ENCODE measurements around the gene SLC2A2. TPM values are rescaled to one million over a fixed set of nuclear protein-coding genes. Genes with fewer than 3 reads are reported as not detected.

Gene SLC2A2
- total RNA-seq (2014; rRNA removed; shearing (Covaris generic)): not detected in 2 replicates

DNA sequence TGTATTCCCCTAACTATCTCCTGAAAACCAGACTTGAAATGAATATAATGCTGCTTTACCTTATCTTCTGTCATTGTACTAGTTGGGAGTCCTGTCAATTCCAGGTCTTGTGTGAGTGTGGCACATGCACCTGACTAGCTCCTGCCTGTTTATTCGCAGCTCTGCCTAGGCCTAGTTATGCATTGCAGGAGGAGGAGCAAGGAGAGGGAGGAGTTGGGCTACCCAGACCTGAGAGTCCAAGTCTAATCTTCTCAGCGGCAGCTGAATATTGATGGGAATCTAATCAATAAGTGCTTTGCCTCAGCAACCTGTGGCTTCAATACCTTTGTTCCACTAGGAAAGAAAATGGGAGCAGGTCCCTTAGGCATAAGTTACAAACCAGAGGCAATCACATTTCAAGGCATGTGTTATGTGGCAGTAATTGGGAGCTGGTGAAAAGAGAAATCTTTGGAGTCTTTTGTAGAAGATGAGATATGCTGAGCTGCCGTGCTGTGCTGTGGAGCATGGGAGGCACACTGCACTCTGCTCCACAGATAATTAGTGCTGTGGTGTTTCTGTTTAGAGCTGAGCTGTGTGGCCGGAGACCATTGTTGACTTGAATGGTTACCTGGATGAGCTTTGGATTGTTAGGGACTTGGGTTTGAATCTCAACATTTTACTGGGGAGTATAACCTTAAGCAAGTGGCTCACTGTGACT lies at the start of gene SLC2A2:
Gene SLC2A2, minus strand, starts transcription at position 124 of the 697 bp plus-strand sequence. Its CDS starts 50 bp downstream, at position 74.
- H3K4me3 ChIP-seq (ENCODE audit: insufficient read depth, low read depth, low read length): no peak within 1 kb of the TSS
- DNase-seq: no peak
- peaks cover 2% of the 10 kb centered on the region; the same call in 1 of the 2 replicates for H3K27me3 ChIP-seq (ENCODE audit: control insufficient read depth, insufficient read depth, low read length)
- H3K36me3 ChIP-seq (replicated peaks; ENCODE audit: control insufficient read depth, insufficient read depth, low read length): no peaks in the 10 kb centered on the region

DNA sequence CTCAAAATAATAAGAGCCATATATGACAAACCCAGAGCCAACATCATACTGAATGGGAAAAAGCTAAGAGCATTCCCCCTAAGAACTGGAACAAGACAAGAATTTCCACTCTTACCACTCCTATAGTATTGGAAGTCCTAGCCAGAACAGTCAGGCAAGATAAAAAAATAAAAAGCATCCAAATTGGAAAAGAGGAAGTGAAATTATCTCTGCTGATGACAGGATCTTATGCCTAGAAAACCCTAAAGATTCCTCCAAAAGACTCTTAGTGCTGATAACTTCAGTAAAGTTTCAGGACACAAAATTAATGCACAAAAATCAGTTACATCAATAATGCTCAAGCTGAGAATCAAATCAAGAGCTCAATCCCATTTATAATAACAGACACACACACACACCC lies 45.9 kb upstream of the SLC2A2 start:
- no peak overlapping the region for H3K4me3 ChIP-seq (ENCODE audit: insufficient read depth, low read depth, low read length)
- H3K36me3 ChIP-seq (replicated peaks; ENCODE audit: control insufficient read depth, insufficient read depth, low read length): no peaks in the 10 kb centered on the region
- DNase-seq: no peak
- H3K27me3 ChIP-seq (ENCODE audit: control insufficient read depth, insufficient read depth, low read length): no peaks in the 10 kb centered on the region

DNA sequence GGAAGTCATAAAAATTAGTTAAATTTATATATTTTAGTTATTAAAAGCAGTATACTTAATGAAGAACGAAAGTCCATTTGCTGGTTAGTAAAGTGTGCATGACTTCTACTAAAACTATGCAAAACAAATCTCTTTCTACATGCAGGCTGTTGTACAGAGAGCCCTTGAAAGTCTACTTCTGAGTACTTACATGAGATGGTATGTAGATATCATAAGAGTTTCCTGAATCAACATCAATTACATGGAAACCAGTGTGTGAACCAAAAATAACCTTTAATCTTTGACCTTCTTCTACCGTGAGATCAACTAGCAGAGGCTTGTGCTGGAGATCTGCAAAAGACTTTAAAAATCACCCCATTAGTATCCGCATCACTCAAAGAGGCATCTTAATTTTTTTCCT lies 42.1 kb upstream of the SLC2A2 start:
- H3K27me3 ChIP-seq (ENCODE audit: control insufficient read depth, insufficient read depth, low read length): no peaks in the 10 kb centered on the region
- no peak overlapping the region for H3K4me3 ChIP-seq (ENCODE audit: insufficient read depth, low read depth, low read length)
- no peaks in the 10 kb centered on the region for H3K36me3 ChIP-seq (replicated peaks; ENCODE audit: control insufficient read depth, insufficient read depth, low read length)
- no peak for DNase-seq

DNA sequence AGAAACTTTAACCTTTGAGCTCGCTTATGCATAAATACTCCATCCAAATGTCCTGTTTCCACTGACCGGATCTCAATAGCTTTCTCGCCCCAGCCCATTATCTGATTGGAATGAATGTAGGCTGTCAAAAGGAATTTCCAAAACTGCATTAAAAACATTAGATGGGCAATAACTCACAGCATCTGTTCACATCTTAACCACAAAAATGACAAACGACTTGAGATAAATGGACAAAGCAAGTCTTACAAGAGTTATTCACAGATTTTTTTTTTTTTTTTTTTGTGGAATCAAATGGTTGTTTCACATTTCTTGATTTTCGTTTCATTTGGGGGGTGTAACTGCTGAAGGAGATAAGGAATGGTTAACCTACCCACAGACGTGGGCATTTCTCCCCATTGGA lies 39.7 kb upstream of the SLC2A2 start:
- H3K36me3 ChIP-seq (replicated peaks; ENCODE audit: control insufficient read depth, insufficient read depth, low read length): no peaks in the 10 kb centered on the region
- DNase-seq: no peak
- H3K27me3 ChIP-seq (ENCODE audit: control insufficient read depth, insufficient read depth, low read length): no peaks in the 10 kb centered on the region
- H3K4me3 ChIP-seq (ENCODE audit: insufficient read depth, low read depth, low read length): no peak overlapping the region

DNA sequence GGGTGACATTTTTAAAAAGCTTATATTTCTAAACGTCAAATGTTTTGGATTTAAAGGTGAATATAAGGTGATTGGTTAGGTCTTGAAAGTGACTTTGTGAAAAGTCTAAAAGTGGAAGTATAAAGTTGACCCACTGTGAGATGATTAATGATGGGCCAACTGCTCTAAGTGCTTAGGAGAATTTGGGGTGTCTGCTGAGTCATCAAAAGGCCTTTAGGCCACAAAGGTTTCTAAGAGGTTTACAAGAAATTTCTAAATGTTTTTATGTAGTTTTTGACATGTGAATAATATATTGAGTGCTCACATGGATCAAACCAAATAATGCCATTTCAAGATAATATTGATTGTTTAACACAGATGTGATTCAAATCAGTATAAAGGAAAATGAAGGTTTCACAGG lies 39.2 kb upstream of the SLC2A2 start:
- no peaks in the 10 kb centered on the region for H3K36me3 ChIP-seq (replicated peaks; ENCODE audit: control insufficient read depth, insufficient read depth, low read length)
- no peaks in the 10 kb centered on the region for H3K27me3 ChIP-seq (ENCODE audit: control insufficient read depth, insufficient read depth, low read length)
- no peak for DNase-seq
- H3K4me3 ChIP-seq (ENCODE audit: insufficient read depth, low read depth, low read length): no peak overlapping the region

DNA sequence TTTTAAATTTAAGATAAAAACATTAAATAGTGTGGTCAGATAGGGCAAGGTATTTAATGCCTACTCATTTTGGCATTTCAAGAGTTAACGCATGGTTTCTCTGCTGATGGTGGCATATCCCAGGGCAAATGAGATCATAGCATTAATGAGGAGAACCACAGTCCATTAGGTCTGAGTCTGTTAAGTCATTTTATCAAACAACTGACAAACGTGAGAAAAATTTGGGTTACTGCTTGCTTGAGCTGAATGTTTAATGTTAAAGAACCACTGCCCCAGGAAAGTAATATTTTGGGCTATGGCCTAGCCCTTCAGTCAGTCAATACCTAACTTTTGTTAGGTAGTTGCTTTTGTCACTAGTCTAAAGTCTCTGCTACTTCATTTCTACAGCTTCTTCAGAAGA lies 37.9 kb upstream of the SLC2A2 start:
- H3K27me3 ChIP-seq (ENCODE audit: control insufficient read depth, insufficient read depth, low read length): no peaks in the 10 kb centered on the region
- H3K36me3 ChIP-seq (replicated peaks; ENCODE audit: control insufficient read depth, insufficient read depth, low read length): no peaks in the 10 kb centered on the region
- DNase-seq: no peak
- H3K4me3 ChIP-seq (ENCODE audit: insufficient read depth, low read depth, low read length): no peak overlapping the region

DNA sequence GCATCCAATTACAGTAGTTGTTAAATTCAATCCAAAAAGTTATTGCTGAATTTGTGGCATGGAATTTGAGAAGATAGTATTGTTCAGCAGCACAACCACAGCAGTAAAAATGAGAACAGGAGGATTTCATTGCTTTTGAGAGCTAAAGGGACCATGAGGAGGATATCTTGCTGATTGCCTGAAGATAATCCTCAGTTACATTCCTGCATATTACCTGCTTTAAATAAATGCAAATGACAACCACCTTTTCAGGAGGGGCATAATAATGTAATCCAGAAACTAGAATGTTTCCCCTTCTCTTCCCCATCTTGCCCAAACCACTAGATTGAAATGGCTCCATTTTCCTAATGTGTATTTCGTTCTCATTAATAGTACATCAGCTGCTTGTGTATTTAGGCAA lies 35.2 kb upstream of the SLC2A2 start:
- Histone ChIP-seq H3K27me3 (ENCODE audit: control insufficient read depth, insufficient read depth, low read length) (no peaks in the 10 kb centered on the region), H3K36me3 (replicated peaks; ENCODE audit: control insufficient read depth, insufficient read depth, low read length) (no peaks in the 10 kb centered on the region), H3K4me3 (ENCODE audit: insufficient read depth, low read depth, low read length) (no peak overlapping the region)
- DNase-seq: no peak

DNA sequence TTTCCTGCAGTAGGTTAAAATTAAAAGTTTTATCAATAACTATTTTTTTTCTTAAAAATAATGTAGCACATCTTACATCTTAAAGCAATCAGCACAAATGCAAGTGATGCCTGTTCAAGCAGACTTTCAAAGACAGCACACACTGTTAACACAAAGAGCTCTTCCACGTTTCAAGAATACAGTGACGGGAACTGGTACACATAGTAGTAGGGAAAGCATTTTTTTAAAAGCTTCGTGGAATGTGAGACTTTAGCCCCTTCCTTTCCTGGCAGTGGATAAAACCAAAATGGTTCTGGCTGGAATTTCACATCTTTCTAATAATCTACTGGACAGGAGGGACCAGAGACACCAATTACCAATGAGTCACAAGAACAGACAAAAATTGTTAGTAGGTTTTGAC lies 33.5 kb upstream of the SLC2A2 start:
- H3K36me3 ChIP-seq (replicated peaks; ENCODE audit: control insufficient read depth, insufficient read depth, low read length): no peaks in the 10 kb centered on the region
- H3K27me3 ChIP-seq (ENCODE audit: control insufficient read depth, insufficient read depth, low read length): no peaks in the 10 kb centered on the region
- DNase-seq: no peak
- no peak overlapping the region for H3K4me3 ChIP-seq (ENCODE audit: insufficient read depth, low read depth, low read length)

DNA sequence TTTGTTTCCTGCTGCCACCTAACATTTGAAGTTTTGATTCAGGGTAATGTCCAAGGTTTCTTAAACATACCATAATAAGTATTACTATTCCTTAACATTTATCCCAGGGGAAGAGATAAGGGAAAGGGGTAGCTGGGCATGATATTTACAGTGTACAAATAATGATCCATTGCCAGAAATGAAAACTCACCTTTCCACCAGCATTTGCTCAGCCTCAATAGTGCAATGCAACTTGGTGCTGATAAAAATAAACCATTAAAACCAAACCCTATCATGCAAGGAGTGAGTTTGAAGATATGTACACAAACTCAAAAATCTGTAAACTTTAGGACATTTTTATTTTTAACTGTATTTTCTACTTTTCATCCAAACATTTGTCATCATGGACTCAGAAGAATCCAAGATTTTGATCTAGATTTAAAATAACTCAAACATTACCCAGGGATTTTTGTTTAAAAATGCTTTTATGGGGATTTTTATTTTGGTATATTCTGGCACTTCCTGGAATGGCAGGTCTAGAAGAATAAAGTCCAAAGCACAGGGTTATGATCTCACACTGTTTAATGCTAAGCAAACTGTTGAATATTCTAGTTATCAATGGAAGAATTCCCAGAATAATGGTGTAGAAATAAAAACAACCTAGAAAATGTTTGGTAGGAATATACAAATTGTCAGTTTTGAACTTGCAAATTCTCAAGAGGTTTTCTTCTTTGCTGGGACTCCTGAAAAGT lies 32.5 kb upstream of the SLC2A2 start:
- Histone ChIP-seq H3K4me3 (ENCODE audit: insufficient read depth, low read depth, low read length) (no peak overlapping the region), H3K27me3 (ENCODE audit: control insufficient read depth, insufficient read depth, low read length) (no peaks in the 10 kb centered on the region), H3K36me3 (replicated peaks; ENCODE audit: control insufficient read depth, insufficient read depth, low read length) (no peaks in the 10 kb centered on the region)
- DNase-seq: no peak

DNA sequence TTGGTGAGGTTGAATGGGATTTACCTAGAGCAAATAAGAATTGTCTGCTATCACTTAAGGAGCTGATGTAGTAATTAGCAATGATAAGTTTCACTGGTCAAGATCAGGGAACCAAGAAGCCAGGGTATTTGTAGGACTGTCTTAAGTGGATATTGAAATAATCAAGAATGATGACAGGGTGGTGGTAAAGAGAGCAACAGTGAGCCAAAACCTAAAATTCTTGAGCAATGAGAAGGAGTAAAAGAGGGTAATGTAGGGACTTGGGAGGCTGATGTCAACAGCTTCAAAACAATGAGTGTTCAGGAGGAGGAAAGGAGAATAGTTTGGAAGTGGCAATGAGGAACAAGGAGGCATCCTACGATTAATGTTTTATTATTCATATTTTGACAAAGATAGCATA lies 31.5 kb upstream of the SLC2A2 start:
- no peak overlapping the region for H3K4me3 ChIP-seq (ENCODE audit: insufficient read depth, low read depth, low read length)
- H3K27me3 ChIP-seq (ENCODE audit: control insufficient read depth, insufficient read depth, low read length): no peaks in the 10 kb centered on the region
- no peak for DNase-seq
- H3K36me3 ChIP-seq (replicated peaks; ENCODE audit: control insufficient read depth, insufficient read depth, low read length): no peaks in the 10 kb centered on the region

DNA sequence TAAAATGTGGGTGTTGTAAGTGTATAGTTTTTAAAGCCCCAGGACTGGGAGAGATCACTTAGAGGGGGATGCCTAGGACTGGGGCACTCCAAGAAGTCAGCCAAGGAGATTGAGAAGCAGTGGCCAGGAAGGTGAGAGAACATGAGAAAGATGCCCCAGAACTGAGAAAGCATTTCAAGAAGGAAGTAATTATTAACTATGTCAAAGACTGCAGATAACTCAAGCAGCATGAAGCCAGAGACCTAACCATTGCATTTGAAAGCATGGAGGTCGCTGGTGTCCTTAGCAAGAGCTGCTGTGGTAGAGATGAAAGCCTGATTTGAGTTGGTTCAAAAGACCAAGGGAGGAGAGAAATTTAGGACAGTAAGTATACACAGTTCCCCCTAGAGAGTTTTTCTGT lies 30.6 kb upstream of the SLC2A2 start:
- DNase-seq: no peak
- no peak overlapping the region for H3K4me3 ChIP-seq (ENCODE audit: insufficient read depth, low read depth, low read length)
- H3K27me3 ChIP-seq (ENCODE audit: control insufficient read depth, insufficient read depth, low read length): no peaks in the 10 kb centered on the region

DNA sequence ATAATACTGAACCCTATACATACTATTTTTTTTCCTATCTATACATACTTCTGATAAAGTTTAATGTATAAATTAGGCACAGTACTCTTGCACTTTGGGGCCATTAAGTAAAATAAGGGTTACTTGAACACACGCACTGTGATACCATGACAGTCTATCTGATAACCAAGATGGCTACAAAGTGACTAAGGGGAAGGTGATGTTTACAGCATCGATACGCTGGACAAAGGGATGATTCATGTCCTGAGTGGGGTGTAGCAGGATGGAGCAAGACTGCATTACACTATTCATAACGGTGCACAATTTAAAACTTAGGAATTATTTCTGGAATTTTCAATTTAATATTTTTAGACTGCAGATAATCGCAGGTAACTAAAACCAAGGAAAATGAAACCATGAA lies 30.0 kb upstream of the SLC2A2 start:
- DNase-seq: no peak
- Histone ChIP-seq H3K36me3 (replicated peaks; ENCODE audit: control insufficient read depth, insufficient read depth, low read length) (no peaks in the 10 kb centered on the region), H3K4me3 (ENCODE audit: insufficient read depth, low read depth, low read length) (no peak overlapping the region), H3K27me3 (ENCODE audit: control insufficient read depth, insufficient read depth, low read length) (no peaks in the 10 kb centered on the region)

More for the DNA sequence above, 30.6 kb upstream of the SLC2A2 start:
- no peaks in the 10 kb centered on the region for H3K36me3 ChIP-seq (replicated peaks; ENCODE audit: control insufficient read depth, insufficient read depth, low read length)

DNA sequence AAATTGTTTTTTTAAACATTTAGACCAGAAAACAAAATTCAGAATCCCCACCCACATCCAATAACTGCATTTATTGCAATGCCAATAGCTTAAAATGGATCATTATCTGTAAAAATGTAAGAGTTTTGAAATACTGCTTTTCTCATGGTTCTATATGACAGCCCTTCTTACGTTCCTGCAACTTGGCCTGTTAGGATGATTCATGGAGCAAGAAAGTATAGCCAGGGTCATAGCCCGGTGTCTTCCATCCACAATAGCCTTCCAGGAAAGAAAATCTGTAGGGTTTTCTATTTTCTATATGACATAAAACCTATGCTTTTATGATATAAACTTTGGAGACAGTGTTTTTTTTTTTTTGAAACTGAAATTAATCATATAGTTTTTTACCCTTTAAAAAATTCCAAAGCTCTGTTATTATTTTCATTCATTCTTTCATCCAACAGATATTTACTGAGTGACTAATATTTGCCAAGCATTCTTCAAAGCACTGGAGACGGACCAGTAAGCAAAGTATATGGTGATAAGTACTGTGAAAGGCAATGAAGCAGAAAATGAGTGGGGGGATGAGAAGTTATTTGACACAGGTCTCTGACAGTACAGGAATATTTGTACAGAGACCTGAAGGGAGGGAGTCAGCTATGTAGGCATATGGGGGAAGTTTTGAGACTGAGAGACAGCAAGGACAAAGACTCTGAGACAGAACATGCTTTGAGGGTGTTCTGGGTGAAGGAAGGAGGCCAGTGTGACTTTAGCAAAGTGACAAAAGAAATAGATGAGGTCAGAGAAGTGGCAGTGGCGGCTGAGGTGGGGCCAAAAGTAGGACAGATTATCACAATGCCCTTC lies 29.0 kb upstream of the SLC2A2 start:
- no peak for DNase-seq

DNA sequence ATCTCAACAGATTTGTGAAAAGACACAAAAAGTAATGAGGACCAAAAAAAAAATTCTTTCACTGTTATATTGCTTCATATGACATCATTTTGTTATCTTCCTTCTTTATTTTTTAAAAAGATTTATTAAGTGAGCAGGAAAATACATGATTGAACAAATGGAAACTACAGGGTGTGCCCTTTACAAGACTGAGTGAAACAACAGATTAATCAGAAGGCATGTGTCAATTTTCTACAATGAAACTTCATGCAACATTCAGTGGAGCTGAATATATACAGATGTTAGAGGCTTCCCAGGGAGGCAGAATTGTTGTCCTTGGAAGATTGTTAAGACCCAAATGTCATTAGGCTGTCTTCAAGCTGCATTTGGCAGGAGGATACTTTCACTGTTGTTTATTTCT lies 28.4 kb upstream of the SLC2A2 start:
- H3K27me3 ChIP-seq (ENCODE audit: control insufficient read depth, insufficient read depth, low read length): no peaks in the 10 kb centered on the region
- DNase-seq: no peak
- no peaks in the 10 kb centered on the region for H3K36me3 ChIP-seq (replicated peaks; ENCODE audit: control insufficient read depth, insufficient read depth, low read length)
- H3K4me3 ChIP-seq (ENCODE audit: insufficient read depth, low read depth, low read length): no peak overlapping the region

More for the DNA sequence above, 29.0 kb upstream of the SLC2A2 start:
- Histone ChIP-seq H3K4me3 (ENCODE audit: insufficient read depth, low read depth, low read length) (no peak overlapping the region), H3K36me3 (replicated peaks; ENCODE audit: control insufficient read depth, insufficient read depth, low read length) (no peaks in the 10 kb centered on the region), H3K27me3 (ENCODE audit: control insufficient read depth, insufficient read depth, low read length) (no peaks in the 10 kb centered on the region)

DNA sequence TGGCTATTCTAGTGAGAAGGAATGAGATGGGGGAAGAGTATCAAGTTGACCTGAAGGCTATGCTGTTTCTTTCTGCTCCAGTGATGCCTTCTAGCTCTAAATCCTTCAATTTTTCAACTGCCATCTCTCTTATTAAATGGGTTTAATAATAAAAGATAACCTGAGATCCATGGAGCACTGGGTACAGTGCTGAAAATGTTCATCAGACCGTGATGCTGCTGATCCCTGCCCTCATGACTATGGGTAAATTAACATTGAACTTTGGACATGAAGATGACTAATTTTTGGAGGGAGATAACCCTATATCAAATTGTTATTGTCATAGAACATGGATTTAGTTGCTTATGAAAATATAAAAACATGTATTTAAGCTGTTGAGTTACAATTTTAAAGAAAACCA lies 27.7 kb upstream of the SLC2A2 start:
- Histone ChIP-seq H3K27me3 (ENCODE audit: control insufficient read depth, insufficient read depth, low read length) (no peaks in the 10 kb centered on the region), H3K4me3 (ENCODE audit: insufficient read depth, low read depth, low read length) (no peak overlapping the region), H3K36me3 (replicated peaks; ENCODE audit: control insufficient read depth, insufficient read depth, low read length) (no peaks in the 10 kb centered on the region)
- no peak for DNase-seq

Measured in H7 (cell line).